Transverse colon (tissue), 4 donors: ENCODE measurements around the gene IST1. TPM values are rescaled to one million over a fixed set of nuclear protein-coding genes. Genes with fewer than 3 reads are reported as not detected.

Source experiments
- DNase-seq: peaks from one replicate; pipeline ENCODE4 v3.0.0-alpha.2; 2019
- H3K27ac ChIP-seq, 4 donors: fragments of 200-600 bp; sonication (generic); 2 replicates each; pipeline ENCODE4 v1.5.1; 2016 to 2018; ENCODE audit warnings: inconsistent platforms in 4 of 4
- H3K27me3 ChIP-seq: fragments of 200-600 bp; sonication (generic); 2 replicates; pipeline ENCODE4 v1.5.1; 2017; ENCODE audit warnings: inconsistent platforms
- H3K36me3 ChIP-seq, 4 donors: fragments of 200-600 bp; sonication (generic); 2 replicates each; pipeline ENCODE4 v1.5.1; 2017 to 2019; ENCODE audit warnings: inconsistent platforms in 4 of 4
- H3K4me1 ChIP-seq, 4 donors: fragments of 200-600 bp; sonication (generic); 2 replicates each; pipeline ENCODE4 v1.5.1; 2017 to 2020; ENCODE audit warnings: inconsistent platforms in 4 of 4
- H3K4me3 ChIP-seq, 4 donors: fragments of 200-600 bp; sonication (generic); 1 replicate in 1 of 4; 2 replicates in 3 of 4; pipeline versions ENCODE4 v1.5.1 to v1.6.1; 2017 to 2019; ENCODE audit warnings: inconsistent platforms in 4 of 4
- H3K9me3 ChIP-seq, 2 donors: fragments of 200-600 bp; sonication (generic); 2 replicates each; pipeline ENCODE4 v1.5.1; 2017 to 2019; ENCODE audit warnings: inconsistent platforms in 2 of 2
- CTCF ChIP-seq, 5 experiments: fragments of 200-600 bp in 3 of 5; fragments of 450-650 bp in 2 of 5; sonication (generic) in 3 of 5; IDR thresholded peaks; 1 replicate in 2 of 5; 2 replicates in 3 of 5; pipeline ENCODE4 v1.5.1; 2016 to 2017; ENCODE audit warnings: antibody characterized with exemption in 5 of 5, inconsistent platforms in 3 of 5, mild to moderate bottlenecking in 2 of 5, moderate library complexity in 1 of 5
- EP300 ChIP-seq: sonication (generic); formaldehyde crosslinking; IDR thresholded peaks from one replicate; pipeline ENCODE4 v1.6.1; 2017; ENCODE audit warnings: antibody characterized with exemption, low read depth
- POLR2A ChIP-seq: fragments of 450-650 bp; IDR thresholded peaks from one replicate; pipeline ENCODE4 v1.6.1; 2016; ENCODE audit warnings: antibody characterized with exemption, mild to moderate bottlenecking, moderate library complexity
- POLR2AphosphoS5 ChIP-seq, 3 donors: sonication (generic); formaldehyde crosslinking; IDR thresholded peaks; one replicate each; pipeline ENCODE4 v1.6.1; 2016; ENCODE audit warnings: antibody characterized with exemption in 3 of 3
- WGBS, 2 donors: methylation state at CpG; one replicate each; pipeline ENCODE4 v1.1.5; 2018; ENCODE audit warnings: low coverage in 1 of 2; 5-methylcytosine and 5-hydroxymethylcytosine counted together
- in situ Hi-C, 4 donors: fragments of 200-750 bp; cut with MboI; loops; one replicate each; pipeline versions ENCODE4 v1.15.0 to v1.15.1; 2017; ENCODE audit warnings: low sequenced_read_pairs in 3 of 4, low pct_ligation_motif_present in 1 of 4, low pct_unique_long_range_greater_than_20kb in 1 of 4
- intact Hi-C: fragments of 100-400 bp; cut with DNase I; formaldehyde crosslinking; loops from one replicate; pipeline ENCODE4 v1.15.1; 2023; ENCODE audit warnings: low total_unique reads
- total RNA-seq, 4 donors: library from RNA; depleted of rRNA; stranded (reverse); fragments of >200 nt; gene quantifications; one replicate each; pipeline ENCODE4 v1.1.0, GENCODE V29; 2016

IST1 gene
- total RNA-seq, 4 donors from 2014 or later: 200 to 303 (median 257) TPM

DNA sequence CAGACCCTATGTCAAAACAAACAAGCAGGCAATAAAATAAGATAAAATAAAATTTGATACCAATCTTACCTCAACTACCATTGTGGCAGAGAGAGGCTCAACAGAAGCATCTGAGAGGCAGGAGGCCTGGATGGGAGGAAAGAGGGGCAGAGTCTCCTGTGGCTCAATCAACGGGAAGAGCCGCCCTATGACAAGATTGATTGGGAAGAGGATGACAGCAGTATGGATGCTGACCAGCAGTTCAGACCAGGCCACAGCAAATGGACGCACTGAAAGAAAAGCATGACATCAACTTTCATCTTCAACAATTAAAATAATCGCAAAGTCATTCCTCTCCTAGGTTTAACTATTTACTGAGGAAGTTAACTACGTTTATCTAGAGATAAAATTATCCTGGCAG, 57.5 kb downstream of the IST1 start:
- in situ Hi-C loops (no loop called here), intact Hi-C loops (no loop called here)
- WGBS, 2 donors: 47 to 67% methylated on average over 5 of the region's 5 CpGs

GRCh38 chr16:71954180-71954579, 58.8 kb downstream of the IST1 start:
- in situ Hi-C loops (no loop called here), intact Hi-C loops (no loop called here)
- H3K27me3 ChIP-seq: no peaks in the 10 kb centered on the region
- H3K27ac ChIP-seq: no peak overlapping the region
- H3K9me3 ChIP-seq: no peaks in the 10 kb centered on the region
- H3K4me1 ChIP-seq: no peaks in the 10 kb centered on the region
- TF ChIP-seq EP300: no peak
- no peak for TF ChIP-seq POLR2AphosphoS5 (IDR thresholded peaks at IDR 0.05)
- TF ChIP-seq POLR2A: no peak
- TF ChIP-seq CTCF (IDR thresholded peaks at IDR 0.05): no peak
- H3K36me3 ChIP-seq: no peaks in the 10 kb centered on the region
- H3K4me3 ChIP-seq: no peak overlapping the region
- no peak for DNase-seq
- 74 to 76% methylated on average over 4 to 5 of the region's 5 CpGs for WGBS, 2 donors

More for the DNA sequence above, 57.5 kb downstream of the IST1 start:
- Histone ChIP-seq H3K27me3 (no peaks in the 10 kb centered on the region), H3K4me1 (no peaks in the 10 kb centered on the region), H3K36me3 (no peaks in the 10 kb centered on the region), H3K4me3 (no peak overlapping the region), H3K27ac (no peak overlapping the region), H3K9me3 (no peaks in the 10 kb centered on the region)
- TF ChIP-seq POLR2A: no peak
- TF ChIP-seq EP300: no peak
- no peak for TF ChIP-seq POLR2AphosphoS5 (IDR thresholded peaks at IDR 0.05)
- no peak for TF ChIP-seq CTCF (IDR thresholded peaks at IDR 0.05)
- DNase-seq: no peak

DNA sequence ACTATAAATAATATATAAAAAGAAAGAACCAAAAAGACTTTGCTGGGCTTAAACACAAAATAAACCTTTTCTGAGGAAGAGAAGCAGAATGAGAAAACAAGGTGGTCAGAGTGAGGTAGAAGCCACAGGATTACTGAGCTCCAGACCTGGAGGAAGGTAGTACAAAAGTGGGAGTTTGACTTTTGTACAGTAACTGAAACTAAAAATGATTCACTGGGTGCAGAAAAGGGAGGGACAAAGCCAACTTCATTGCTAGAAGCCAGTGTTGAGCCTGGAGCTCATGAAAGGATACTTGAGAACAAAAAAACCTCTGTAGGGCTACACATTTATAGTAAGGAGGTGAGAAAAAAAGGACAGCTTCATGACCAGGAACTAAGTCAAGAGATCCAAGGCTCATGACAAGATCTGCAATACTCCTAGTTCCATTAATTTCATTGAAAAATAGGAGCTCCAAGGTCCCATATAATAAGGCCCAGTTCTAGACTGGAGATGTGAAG, 59.4 kb downstream of the IST1 start:
- Histone ChIP-seq H3K9me3 (no peaks in the 10 kb centered on the region), H3K36me3 (no peaks in the 10 kb centered on the region), H3K4me3 (no peak overlapping the region), H3K4me1 (no peaks in the 10 kb centered on the region), H3K27ac (no peak overlapping the region), H3K27me3 (no peaks in the 10 kb centered on the region)
- in situ Hi-C loops: no loop called here
- TF ChIP-seq POLR2AphosphoS5 (IDR thresholded peaks at IDR 0.05) (no peak), CTCF (IDR thresholded peaks at IDR 0.05) (no peak), POLR2A (no peak), EP300 (no peak)
- intact Hi-C loops: no loop called here
- DNase-seq: no peak

GRCh38 chr16:71956486-71956885, 61.2 kb downstream of the IST1 start:
- in situ Hi-C loops (no loop called here), intact Hi-C loops (no loop called here)
- Histone ChIP-seq H3K9me3 (no peaks in the 10 kb centered on the region), H3K4me1 (no peaks in the 10 kb centered on the region), H3K27me3 (no peaks in the 10 kb centered on the region), H3K4me3 (no peak overlapping the region), H3K27ac (no peak overlapping the region), H3K36me3 (no peaks in the 10 kb centered on the region)
- 69 to 75% methylated on average over 2 to 3 of the region's 3 CpGs for WGBS, 2 donors
- DNase-seq: no peak
- TF ChIP-seq EP300: no peak
- TF ChIP-seq POLR2AphosphoS5 (IDR thresholded peaks at IDR 0.05): no peak
- no peak for TF ChIP-seq CTCF (IDR thresholded peaks at IDR 0.05)
- no peak for TF ChIP-seq POLR2A
